GM21526 (cell line): Measurements from ENCODE around the gene DDX3X.
"Not testable (repeated sequence)": the region's sequence is repeated elsewhere in the genome, so short reads cannot be mapped to it uniquely, and the experiment has no call there.

Source experiments
- ATAC-seq: cut with Tn5 transposase; IDR thresholded peaks from one replicate; pipeline ENCODE4 v1.9.1; 2021; ENCODE audit warnings: moderate library complexity; ENCODE audit not compliant: unreplicated experiment, low FRiP score

Gene DDX3X

GRCh38 chrX:41333744-41334362, at the start of gene DDX3X:
DDX3X (plus strand) TSS chrX:41334162; CDS start chrX:41334253, 91 bp downstream.
- ATAC-seq = peak; percentile 47

- ATAC-seq = not testable (repeated sequence)
Measured at GRCh38 chrX:41285928-41286327, 48.0 kb upstream of the DDX3X start.

GRCh38 chrX:41288641-41289040, 45.3 kb upstream of the DDX3X start:
- ATAC-seq = no peak

GRCh38 chrX:41289095-41289494, 44.9 kb upstream of the DDX3X start:
- no peak for ATAC-seq

- ATAC-seq = no peak
Measured at GRCh38 chrX:41291309-41291708, 42.7 kb upstream of the DDX3X start.

- no peak for ATAC-seq
Measured at GRCh38 chrX:41293269-41293668, 40.7 kb upstream of the DDX3X start.

GRCh38 chrX:41300758-41301437, 33.1 kb upstream of the DDX3X start:
- ATAC-seq = no peak

- ATAC-seq = no peak
Measured at GRCh38 chrX:41301438-41301824, 32.5 kb upstream of the DDX3X start.

- ATAC-seq = no peak
Measured at GRCh38 chrX:41302370-41302769, 31.6 kb upstream of the DDX3X start.

GRCh38 chrX:41303013-41303412, 30.9 kb upstream of the DDX3X start:
- ATAC-seq = no peak

GRCh38 chrX:41304178-41304577, 29.8 kb upstream of the DDX3X start:
- ATAC-seq = no peak

GRCh38 chrX:41308884-41309647, 24.9 kb upstream of the DDX3X start:
- no peak for ATAC-seq

GRCh38 chrX:41312786-41313185, 21.2 kb upstream of the DDX3X start:
- ATAC-seq = no peak

GRCh38 chrX:41313419-41313818, 20.5 kb upstream of the DDX3X start:
- ATAC-seq = no peak

GRCh38 chrX:41314204-41314603, 19.8 kb upstream of the DDX3X start:
- no peak for ATAC-seq

- no peak for ATAC-seq
Measured at GRCh38 chrX:41314881-41315280, 19.1 kb upstream of the DDX3X start.

GRCh38 chrX:41316266-41316665, 17.7 kb upstream of the DDX3X start:
- not testable (repeated sequence) for ATAC-seq

GRCh38 chrX:41317477-41318208, 16.3 kb upstream of the DDX3X start:
- no peak for ATAC-seq

GRCh38 chrX:41320393-41320792, 13.6 kb upstream of the DDX3X start:
- ATAC-seq = no peak

- ATAC-seq = no peak
Measured at GRCh38 chrX:41322821-41323603, 10.9 kb upstream of the DDX3X start.
